Uterus (tissue), 2 donors: ENCODE results near the gene PPP3CB.

Experiments
- POLR2A ChIP-seq, 2 donors: fragments of 450-650 bp; IDR thresholded peaks; one replicate each; pipeline ENCODE4 v1.6.1; 2016; ENCODE audit warnings: antibody characterized with exemption in 2 of 2, mild to moderate bottlenecking in 1 of 2, moderate library complexity in 1 of 2
- TF ChIP-seq, protein P1 (sequence below), 4 experiments: fragments of 200-600 bp in 2 of 4; fragments of 450-650 bp in 2 of 4; sonication (generic) in 2 of 4; IDR thresholded peaks; one replicate each; pipeline ENCODE4 v1.5.1; 2016 to 2019; ENCODE audit warnings: antibody characterized with exemption in 4 of 4, mild to moderate bottlenecking in 2 of 4, moderate library complexity in 1 of 4

DNA sequence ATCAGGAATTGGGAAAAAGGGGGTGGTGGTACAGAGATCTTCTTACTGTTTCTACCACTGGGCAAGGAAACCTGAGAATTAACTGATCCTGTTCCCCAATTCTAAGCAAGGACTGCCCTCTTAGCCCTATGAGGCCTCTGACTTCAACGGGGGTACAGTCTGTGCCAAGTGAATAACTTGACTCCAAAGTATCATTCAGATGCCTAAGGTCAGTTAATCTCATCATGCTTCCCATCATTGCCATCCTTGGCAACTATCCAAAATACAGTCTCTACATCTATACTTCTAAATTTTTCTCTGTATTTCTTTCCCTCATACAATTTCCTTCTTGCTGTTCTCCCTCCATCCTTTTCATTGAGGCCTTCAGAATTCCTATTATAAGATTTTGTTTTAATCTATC lies 10.5 kb downstream of the PPP3CB start:
- TF ChIP-seq, protein P1, sequence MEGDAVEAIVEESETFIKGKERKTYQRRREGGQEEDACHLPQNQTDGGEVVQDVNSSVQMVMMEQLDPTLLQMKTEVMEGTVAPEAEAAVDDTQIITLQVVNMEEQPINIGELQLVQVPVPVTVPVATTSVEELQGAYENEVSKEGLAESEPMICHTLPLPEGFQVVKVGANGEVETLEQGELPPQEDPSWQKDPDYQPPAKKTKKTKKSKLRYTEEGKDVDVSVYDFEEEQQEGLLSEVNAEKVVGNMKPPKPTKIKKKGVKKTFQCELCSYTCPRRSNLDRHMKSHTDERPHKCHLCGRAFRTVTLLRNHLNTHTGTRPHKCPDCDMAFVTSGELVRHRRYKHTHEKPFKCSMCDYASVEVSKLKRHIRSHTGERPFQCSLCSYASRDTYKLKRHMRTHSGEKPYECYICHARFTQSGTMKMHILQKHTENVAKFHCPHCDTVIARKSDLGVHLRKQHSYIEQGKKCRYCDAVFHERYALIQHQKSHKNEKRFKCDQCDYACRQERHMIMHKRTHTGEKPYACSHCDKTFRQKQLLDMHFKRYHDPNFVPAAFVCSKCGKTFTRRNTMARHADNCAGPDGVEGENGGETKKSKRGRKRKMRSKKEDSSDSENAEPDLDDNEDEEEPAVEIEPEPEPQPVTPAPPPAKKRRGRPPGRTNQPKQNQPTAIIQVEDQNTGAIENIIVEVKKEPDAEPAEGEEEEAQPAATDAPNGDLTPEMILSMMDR (IDR thresholded peaks at IDR 0.05), result no peak
- no peak for TF ChIP-seq POLR2A (IDR thresholded peaks at IDR 0.05)
